Heart left ventricle (tissue), 13 donors: ENCODE measurements around the gene PLOD2.

Source experiments
- POLR2A ChIP-seq, 2 donors: fragments of 450-650 bp; IDR thresholded peaks; one replicate each; pipeline ENCODE4 v1.6.1; 2017; ENCODE audit warnings: antibody characterized with exemption in 2 of 2, mild to moderate bottlenecking in 2 of 2, moderate library complexity in 2 of 2
- TF ChIP-seq, protein P1 (sequence below), 12 donors: fragments of 200-600 bp; sonication (generic) in 4 of 12; IDR thresholded peaks; one replicate each; pipeline versions ENCODE4 v1.5.0 to v1.8.0; 2018 to 2022; ENCODE audit warnings: antibody characterized with exemption in 12 of 12, mild to moderate bottlenecking in 5 of 12
- donor health status: ischemic (EF 13 %, LVEDD 7.1; RV severe dilation, severe dysfunction).
- donor health status: DM: no; HTN: yes; CAD: no.
- donor health status: DM: no; HTN: no; CAD: no.
- donor health status: ischemic (EF 25% LVEDD 6.9; RV normal size, moderate dysfunction).
- donor health status: ischemic (EF 25% LVEDD 5.7; RV mildly dilated, moderate dysfunction).
- donor health status: ischemic (EF 35%, LVEDD 5.7; RV mildly dilated, moderate dysfunction).
- donor health status: nonischemic (EF 11% LVEDD 7.7; RV severe dilation, severe dysfunction).
- donor health status: DM: yes; HTN: yes; CAD: no.
- donor health status: PGD.
- donor health status: ischemic (EF 29% LVEDD 5.4; RV normal size, mild dysfunction).
- donor health status: nonischemic (EF 23%, LVEDD 6.1; RV moderate dilation, normal function).

DNA sequence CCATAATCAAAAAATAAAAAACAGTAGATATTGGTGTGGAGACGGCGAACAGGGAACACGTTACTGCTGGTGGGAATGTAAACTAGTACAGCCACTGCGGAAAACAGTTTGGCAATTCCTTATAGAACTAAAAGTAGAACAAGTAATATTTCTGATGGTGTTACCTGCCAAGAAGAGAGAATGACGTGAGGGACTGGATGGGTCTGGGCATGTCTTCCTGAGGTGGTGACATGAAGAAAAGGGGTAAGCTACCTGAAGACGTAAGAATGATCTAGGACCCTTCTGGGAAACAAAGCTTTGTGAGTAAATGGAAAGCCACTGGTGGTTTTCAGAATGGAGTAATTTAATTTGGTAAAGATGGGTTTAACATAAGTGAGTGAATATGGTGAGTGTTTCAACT lies 19.4 kb upstream of the PLOD2 start:
- TF ChIP-seq POLR2A (IDR thresholded peaks at IDR 0.05): no peak
- TF ChIP-seq, protein P1, sequence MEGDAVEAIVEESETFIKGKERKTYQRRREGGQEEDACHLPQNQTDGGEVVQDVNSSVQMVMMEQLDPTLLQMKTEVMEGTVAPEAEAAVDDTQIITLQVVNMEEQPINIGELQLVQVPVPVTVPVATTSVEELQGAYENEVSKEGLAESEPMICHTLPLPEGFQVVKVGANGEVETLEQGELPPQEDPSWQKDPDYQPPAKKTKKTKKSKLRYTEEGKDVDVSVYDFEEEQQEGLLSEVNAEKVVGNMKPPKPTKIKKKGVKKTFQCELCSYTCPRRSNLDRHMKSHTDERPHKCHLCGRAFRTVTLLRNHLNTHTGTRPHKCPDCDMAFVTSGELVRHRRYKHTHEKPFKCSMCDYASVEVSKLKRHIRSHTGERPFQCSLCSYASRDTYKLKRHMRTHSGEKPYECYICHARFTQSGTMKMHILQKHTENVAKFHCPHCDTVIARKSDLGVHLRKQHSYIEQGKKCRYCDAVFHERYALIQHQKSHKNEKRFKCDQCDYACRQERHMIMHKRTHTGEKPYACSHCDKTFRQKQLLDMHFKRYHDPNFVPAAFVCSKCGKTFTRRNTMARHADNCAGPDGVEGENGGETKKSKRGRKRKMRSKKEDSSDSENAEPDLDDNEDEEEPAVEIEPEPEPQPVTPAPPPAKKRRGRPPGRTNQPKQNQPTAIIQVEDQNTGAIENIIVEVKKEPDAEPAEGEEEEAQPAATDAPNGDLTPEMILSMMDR (IDR thresholded peaks at IDR 0.05): no peak
